SK-N-SH treated with all-trans-retinoic acid at 6 μM for 48 hours (cell line): Measurements from ENCODE around the gene TAF3.

ENCODE experiments used
- ATAC-seq: fragments of 200-7000 bp; cut with Tn5 transposase; 3 replicates; pipeline ENCODE4 v1.9.1; 2020; ENCODE audit warnings: mild to moderate bottlenecking, moderate library complexity
- BACH2 ChIP-seq: fragments of 250-450 bp; sonication (Bioruptor Pico); IDR thresholded peaks from 2 replicates; pipeline ENCODE4 v1.9.0; 2021; ENCODE audit warnings: mild to moderate bottlenecking, borderline replicate concordance
- CREB5 ChIP-seq: fragments of 250-450 bp; sonication (Bioruptor Pico); IDR thresholded peaks from 2 replicates; pipeline ENCODE4 v1.5.1; 2020; ENCODE audit warnings: low read depth, mild to moderate bottlenecking, moderate library complexity
- CSDC2 ChIP-seq: fragments of 250-450 bp; sonication (Bioruptor Pico); IDR thresholded peaks from 2 replicates; pipeline ENCODE4 v1.5.0; 2020; ENCODE audit warnings: mild to moderate bottlenecking, moderate library complexity
- ESRRG ChIP-seq: fragments of 250-450 bp; sonication (Bioruptor Pico); IDR thresholded peaks from 2 replicates; pipeline ENCODE4 v1.6.1; 2021; ENCODE audit warnings: mild to moderate bottlenecking
- ISL1 ChIP-seq: fragments of 250-450 bp; sonication (Bioruptor Pico); IDR thresholded peaks from 2 replicates; pipeline ENCODE4 v2.1.2; 2022; ENCODE audit warnings: mild to moderate bottlenecking, moderate library complexity
- OSR1 ChIP-seq: fragments of 250-450 bp; sonication (Bioruptor Pico); IDR thresholded peaks from 2 replicates; pipeline ENCODE4 v1.8.0; 2022; ENCODE audit warnings: moderate library complexity, mild to moderate bottlenecking, inconsistent platforms
- PATZ1 ChIP-seq: fragments of 250-450 bp; sonication (Bioruptor Pico); IDR thresholded peaks from 2 replicates; pipeline ENCODE4 v1.8.0; 2020; ENCODE audit warnings: mild to moderate bottlenecking, moderate library complexity, borderline replicate concordance
- POU6F1 ChIP-seq: fragments of 250-450 bp; sonication (Bioruptor Pico); IDR thresholded peaks from 2 replicates; pipeline ENCODE4 v1.8.0; 2021; ENCODE audit warnings: low read depth, mild to moderate bottlenecking, moderate library complexity, borderline replicate concordance
- PPARA ChIP-seq: fragments of 250-450 bp; sonication (Bioruptor Pico); IDR thresholded peaks from 2 replicates; pipeline ENCODE4 v1.5.0; 2020; ENCODE audit warnings: mild to moderate bottlenecking, borderline replicate concordance
- SNAI2 ChIP-seq: fragments of 250-450 bp; sonication (Bioruptor Pico); IDR thresholded peaks from 2 replicates; pipeline ENCODE4 v1.5.0; 2020; ENCODE audit warnings: mild to moderate bottlenecking, moderate library complexity
- TCF4 ChIP-seq: fragments of 250-450 bp; sonication (Bioruptor Pico); IDR thresholded peaks from 2 replicates; pipeline ENCODE4 v1.8.0; 2021; ENCODE audit warnings: mild to moderate bottlenecking, moderate library complexity, borderline replicate concordance
- TSHZ2 ChIP-seq: fragments of 250-450 bp; sonication (Bioruptor Pico); IDR thresholded peaks from 2 replicates; pipeline ENCODE4 v1.5.0; 2020; ENCODE audit warnings: mild to moderate bottlenecking, moderate library complexity

The TAF3 gene

GRCh38 chr10:7887174-7887816 lies 69.0 kb downstream of the TAF3 start:
- no peak for TF ChIP-seq PPARA (CRISPR knock-in tag)
- TF ChIP-seq TCF4 (CRISPR knock-in tag), result no peak
- no peak for TF ChIP-seq CREB5 (CRISPR knock-in tag)
- TF ChIP-seq ISL1 (CRISPR knock-in tag), result 0 out of 2 replicates have a peak, but pooled peaks have one; percentile 38
- no peak for TF ChIP-seq CSDC2 (CRISPR knock-in tag)
- TF ChIP-seq PATZ1 (CRISPR knock-in tag), result no peak
- TF ChIP-seq, all 23 proteins: peak for 1
- peak; percentile 62; the same call in 2 of the 3 replicates for ATAC-seq

- ATAC-seq, result no peak
- no peak for TF ChIP-seq ISL1 (CRISPR knock-in tag)
- TF ChIP-seq SNAI2 (CRISPR knock-in tag), result no peak
- TF ChIP-seq POU6F1 (CRISPR knock-in tag), result no peak
- no peak for TF ChIP-seq ESRRG (CRISPR knock-in tag)
- no peak for TF ChIP-seq PPARA (CRISPR knock-in tag)
- no peak for TF ChIP-seq TCF4 (CRISPR knock-in tag)
- TF ChIP-seq OSR1 (CRISPR knock-in tag), result no peak
- no peak for TF ChIP-seq TSHZ2 (CRISPR knock-in tag)
- TF ChIP-seq BACH2 (CRISPR knock-in tag), result no peak
- TF ChIP-seq, all 23 proteins: peak for 0
These were observed 71.7 kb downstream of the TAF3 start for GRCh38 chr10:7889947-7890542.

GRCh38 chr10:7890781-7891180 lies 72.5 kb downstream of the TAF3 start:
- ATAC-seq, result no peak
- no peak for TF ChIP-seq TSHZ2 (CRISPR knock-in tag)
- TF ChIP-seq ISL1 (CRISPR knock-in tag), result no peak
- no peak for TF ChIP-seq PATZ1 (CRISPR knock-in tag)
